GM21528 (cell line): ENCODE data around the gene PPBP.

ENCODE experiments used
- ATAC-seq: cut with Tn5 transposase; IDR thresholded peaks from one replicate; pipeline ENCODE4 v1.9.1; 2021; ENCODE audit warnings: mild to moderate bottlenecking, moderate library complexity; ENCODE audit not compliant: unreplicated experiment, low FRiP score

PPBP gene

GRCh38 chr4:73988061-73988460, at the start of gene PPBP:
Gene PPBP (minus strand): TSS chr4:73988190. CDS start chr4:73988103, 87 bp downstream.
- ATAC-seq, result no peak

GRCh38 chr4:74037076-74037955, 49.3 kb upstream of the PPBP start:
- no peak for ATAC-seq

- ATAC-seq, result no peak
These were observed 45.7 kb upstream of the PPBP start for GRCh38 chr4:74033739-74034138.

- no peak for ATAC-seq
These were observed 44.1 kb upstream of the PPBP start for GRCh38 chr4:74032064-74032463.

- ATAC-seq, result no peak
These were observed 43.6 kb upstream of the PPBP start for GRCh38 chr4:74031576-74031975.

GRCh38 chr4:74030285-74030684, 42.3 kb upstream of the PPBP start:
- ATAC-seq, result no peak

- ATAC-seq, result no peak
These were observed 40.5 kb upstream of the PPBP start for GRCh38 chr4:74028504-74028903.

- ATAC-seq, result no peak
These were observed 35.7 kb upstream of the PPBP start for GRCh38 chr4:74023709-74024108.

- ATAC-seq, result no peak
These were observed 33.6 kb upstream of the PPBP start for GRCh38 chr4:74021601-74022000.

GRCh38 chr4:74018771-74019170, 30.8 kb upstream of the PPBP start:
- no peak for ATAC-seq

- no peak for ATAC-seq
These were observed 30.1 kb upstream of the PPBP start for GRCh38 chr4:74018116-74018515.

- ATAC-seq, result no peak
These were observed 28.1 kb upstream of the PPBP start for GRCh38 chr4:74016068-74016467.

GRCh38 chr4:74015126-74015780, 27.3 kb upstream of the PPBP start:
- no peak for ATAC-seq

GRCh38 chr4:74014332-74014731, 26.3 kb upstream of the PPBP start:
- no peak for ATAC-seq

- ATAC-seq, result no peak
These were observed 25.3 kb upstream of the PPBP start for GRCh38 chr4:74013264-74013663.

- ATAC-seq, result no peak
These were observed 24.1 kb upstream of the PPBP start for GRCh38 chr4:74012130-74012529.

GRCh38 chr4:74009307-74009706, 21.3 kb upstream of the PPBP start:
- no peak for ATAC-seq

- no peak for ATAC-seq
These were observed 18.1 kb upstream of the PPBP start for GRCh38 chr4:74006009-74006476.

GRCh38 chr4:74005528-74005927, 17.5 kb upstream of the PPBP start:
- no peak for ATAC-seq

- ATAC-seq, result no peak
These were observed 16.7 kb upstream of the PPBP start for GRCh38 chr4:74004668-74005067.

- no peak for ATAC-seq
These were observed 12.3 kb upstream of the PPBP start for GRCh38 chr4:74000301-74000700.
